GM15510 (cell line): ENCODE results near the gene OSBPL10.

ENCODE experiments used
- POLR2A ChIP-seq: IDR thresholded peaks from 3 replicates; pipeline ENCODE4 v1.6.1; 2011; ENCODE audit warnings: borderline replicate concordance; ENCODE audit not compliant: insufficient read length; ENCODE audit errors: extremely low read depth

The OSBPL10 gene

GRCh38 chr3:31876331-31876730, 104.7 kb downstream of the OSBPL10 start:
- TF ChIP-seq POLR2A, result no peak

- TF ChIP-seq POLR2A, result no peak
Observed at GRCh38 chr3:31875437-31875836, 105.6 kb downstream of the OSBPL10 start.

- TF ChIP-seq POLR2A, result no peak
Observed at GRCh38 chr3:31873254-31873820, 107.7 kb downstream of the OSBPL10 start.

- TF ChIP-seq POLR2A, result no peak
Observed at GRCh38 chr3:31871939-31872507, 109.0 kb downstream of the OSBPL10 start.

- no peak for TF ChIP-seq POLR2A
Observed at GRCh38 chr3:31868236-31868635, 112.8 kb downstream of the OSBPL10 start.

GRCh38 chr3:31862666-31863279, 118.3 kb downstream of the OSBPL10 start:
- no peak for TF ChIP-seq POLR2A

GRCh38 chr3:31861826-31862225, 119.2 kb downstream of the OSBPL10 start:
- no peak for TF ChIP-seq POLR2A

- TF ChIP-seq POLR2A, result no peak
Observed at GRCh38 chr3:31859245-31859644, 121.8 kb downstream of the OSBPL10 start.

- TF ChIP-seq POLR2A, result no peak
Observed at GRCh38 chr3:31858439-31858838, 122.6 kb downstream of the OSBPL10 start.

GRCh38 chr3:31853580-31853979, 127.5 kb downstream of the OSBPL10 start:
- TF ChIP-seq POLR2A, result no peak

- no peak for TF ChIP-seq POLR2A
Observed at GRCh38 chr3:31851278-31851677, 129.8 kb downstream of the OSBPL10 start.

GRCh38 chr3:31848911-31849310, 132.2 kb downstream of the OSBPL10 start:
- TF ChIP-seq POLR2A, result no peak

- TF ChIP-seq POLR2A, result no peak
Observed at GRCh38 chr3:31848163-31848818, 132.8 kb downstream of the OSBPL10 start.

- no peak for TF ChIP-seq POLR2A
Observed at GRCh38 chr3:31847760-31848159, 133.3 kb downstream of the OSBPL10 start.

GRCh38 chr3:31841515-31841914, 139.5 kb downstream of the OSBPL10 start:
- TF ChIP-seq POLR2A, result no peak

GRCh38 chr3:31840252-31840651, 140.8 kb downstream of the OSBPL10 start:
- no peak for TF ChIP-seq POLR2A
